Caco-2 (cell line): ENCODE results near the gene METTL16. TPM values are rescaled to one million over a fixed set of nuclear protein-coding genes. Genes with fewer than 3 reads are reported as not detected.

Experiments used
- BruUV-seq: library from RNA; stranded (reverse); fragments of 400-500 nt; replicated peaks from 2 replicates; lab custom pipeline; 2021; lab: Mats Ljungman, UMichigan
- CTCF ChIA-PET: fragments of 300-600 bp; sonication (Branson Sonifier 250); formaldehyde crosslinking; loops from one replicate; lab custom pipeline; 2022; ENCODE audit warnings: antibody characterized with exemption; lab: Charles Lee
- POLR2A ChIA-PET: fragments of 300-600 bp; sonication (Branson Sonifier 250); formaldehyde crosslinking; loops from one replicate; lab custom pipeline; 2022; ENCODE audit warnings: antibody characterized with exemption; lab: Charles Lee
- DNase-seq, 2 experiments: peaks; one replicate each; pipeline versions ENCODE4 v3.0.0 to v3.0.0-alpha.2; 2020 to 2022
- H3K27me3 ChIP-seq: replicated peaks from 2 replicates; pipeline ENCODE4 v1.6.0; 2011; ENCODE audit warnings: low read length; ENCODE audit not compliant: control insufficient read depth, insufficient read depth
- H3K36me3 ChIP-seq: 2 replicates; pipeline ENCODE4 v1.5.1; 2011; ENCODE audit warnings: low read length; ENCODE audit not compliant: control insufficient read depth, insufficient read depth
- H3K4me1 ChIP-seq: fragments of 250-450 bp; sonication (Bioruptor Pico); 2 replicates; pipeline ENCODE4 v1.5.1; 2020; ENCODE audit warnings: mild to moderate bottlenecking
- H3K4me3 ChIP-seq: 2 replicates; pipeline ENCODE4 v1.5.1; 2011; ENCODE audit warnings: low read depth, mild to moderate bottlenecking, control low read depth, low read length
- H3K9me3 ChIP-seq: fragments of 250-450 bp; sonication (Bioruptor Pico); 2 replicates; pipeline ENCODE4 v1.5.1; 2020; ENCODE audit warnings: mild to moderate bottlenecking, moderate library complexity
- H3K27ac Mint-ChIP-seq: one replicate; pipeline ENCODE4 v1.8.0; 2022; ENCODE audit warnings: mixed read lengths; ENCODE audit not compliant: unreplicated experiment
- H3K27me3 Mint-ChIP-seq: one replicate; pipeline ENCODE4 v1.8.0; 2022; ENCODE audit warnings: mixed read lengths; ENCODE audit not compliant: insufficient read depth, unreplicated experiment
- H3K36me3 Mint-ChIP-seq: one replicate; pipeline ENCODE4 v1.8.0; 2022; ENCODE audit warnings: mild to moderate bottlenecking, mixed read lengths; ENCODE audit not compliant: insufficient read depth, unreplicated experiment
- H3K4me1 Mint-ChIP-seq: one replicate; pipeline ENCODE4 v1.8.0; 2022; ENCODE audit warnings: low read depth, mixed read lengths; ENCODE audit not compliant: unreplicated experiment
- H3K4me3 Mint-ChIP-seq: one replicate; pipeline ENCODE4 v1.8.0; 2022; ENCODE audit warnings: mild to moderate bottlenecking, moderate library complexity, mixed read lengths; ENCODE audit not compliant: unreplicated experiment
- H3K9me3 Mint-ChIP-seq: one replicate; pipeline ENCODE4 v1.8.0; 2022; ENCODE audit warnings: mixed read lengths; ENCODE audit not compliant: unreplicated experiment
- CTCF ChIP-seq, 2 experiments: fragments of 200-600 bp in 1 of 2; IDR thresholded peaks; 1 replicate in 1 of 2; 2 replicates in 1 of 2; pipeline versions ENCODE4 v1.5.1 to v1.8.0; 2011 to 2022; ENCODE audit warnings: antibody characterized with exemption in 1 of 2, control low read depth in 1 of 2, inconsistent platforms in 1 of 2, low read depth in 1 of 2, low read length in 1 of 2, mild to moderate bottlenecking in 1 of 2, moderate library complexity in 1 of 2; ENCODE audit not compliant: insufficient read depth in 1 of 2, severe bottlenecking in 1 of 2, unreplicated experiment in 1 of 2
- intact Hi-C: fragments of 100-400 bp; cut with micrococcal nuclease; formaldehyde crosslinking; loops from one replicate; pipeline ENCODE4 v1.10.0; 2022; ENCODE audit not compliant: unreplicated experiment
- total RNA-seq: library from RNA; stranded (reverse); gene quantifications from 2 replicates; pipeline ENCODE4 v1.2.3, GENCODE V29; 2022

Gene METTL16
- total RNA-seq, 1 experiment from 2014 or later: 50.4 TPM

DNA sequence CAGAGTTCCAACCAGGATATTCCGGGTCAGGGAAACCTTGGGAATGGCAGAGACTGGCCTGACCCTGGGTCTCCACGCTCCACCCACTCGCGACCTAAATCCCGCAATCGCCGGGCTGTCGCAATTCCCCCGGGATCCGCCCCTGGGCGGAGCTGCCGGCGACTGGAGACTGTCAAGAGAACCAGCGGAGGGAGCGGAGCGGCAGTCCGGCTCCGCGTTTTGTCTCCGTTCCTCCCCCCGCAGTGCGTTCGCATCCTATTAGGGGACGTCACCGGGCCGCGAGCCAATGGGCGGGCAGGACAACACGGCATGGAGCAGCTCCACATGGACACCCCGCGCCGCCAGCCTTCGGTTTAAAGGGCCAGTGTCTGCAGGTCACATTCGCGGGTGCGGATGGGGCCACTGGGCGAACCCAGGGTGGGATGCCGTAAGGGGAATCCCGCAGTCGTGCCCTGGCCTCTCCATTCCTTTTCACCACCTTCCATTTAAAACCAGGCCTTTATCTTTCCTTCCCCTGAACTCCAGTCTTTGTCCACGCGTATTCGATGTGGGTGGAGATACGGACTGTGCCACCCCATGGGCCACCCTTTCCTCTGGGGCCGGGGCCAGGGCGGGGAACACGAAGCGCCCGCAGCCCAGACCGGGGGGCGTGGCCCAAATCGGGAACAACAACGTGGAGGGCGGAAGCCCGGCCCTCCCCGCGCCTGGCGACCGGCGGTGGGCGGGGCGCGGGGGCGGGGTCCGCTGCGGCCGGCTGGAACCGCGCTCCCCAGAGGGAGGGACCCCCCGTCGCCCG, 110.1 kb downstream of the METTL16 start:
- Mint-ChIP-seq H3K36me3 (peaks cover 71% of the 10 kb centered on the region), H3K9me3 (no peaks in the 10 kb centered on the region)
- CTCF ChIA-PET: interaction anchor here (1.1 to 3.4 kb wide), 4 partner anchors 9 to 49 kb away, joined by 4 to 20 read pairs (median 7); no protein-coding TSS in a partner anchor

GRCh38 chr17:2400877-2401425, 110.7 kb downstream of the METTL16 start, which contains the start of gene MNT:
TSS of gene MNT (minus strand) at chr17:2401060. CDS start at chr17:2400712, 348 bp downstream.
- Histone ChIP-seq H3K4me1 (peaks cover 27% of the 10 kb centered on the region), H3K36me3 (no peaks in the 10 kb centered on the region), H3K4me3 (peak within 1 kb of the TSS; percentile 97), H3K27me3 (no peaks in the 10 kb centered on the region), H3K9me3 (no peaks in the 10 kb centered on the region)
- no peaks in the 10 kb centered on the region for H3K27me3 Mint-ChIP-seq
- peak; percentile 96 to 97 for DNase-seq
- H3K4me1 Mint-ChIP-seq: peaks cover 31% of the 10 kb centered on the region
- H3K36me3 Mint-ChIP-seq: peaks cover 73% of the 10 kb centered on the region
- CTCF ChIA-PET: interaction anchor here (1.0 to 3.4 kb wide), 5 partner anchors 8 to 48 kb away, joined by 4 to 20 read pairs (median 7); no protein-coding TSS in a partner anchor
- no TSS peak for BruUV-seq
- intact Hi-C loops: loop anchor here (1.0 to 2.0 kb wide), 3 partner anchors 9 to 19 kb away; no protein-coding TSS in a partner anchor
- peak within 1 kb of the TSS; percentile 86 for H3K4me3 Mint-ChIP-seq
- H3K27ac Mint-ChIP-seq: peak within 1 kb of the TSS; percentile 93
- no peaks in the 10 kb centered on the region for H3K9me3 Mint-ChIP-seq
- POLR2A ChIA-PET: interaction anchor here (1.0 to 1.1 kb wide), 3 partner anchors 8 to 310 kb away, joined by 3 to 10 read pairs (median 3); partner anchors contain the start of genes SMG6 and SRR
- no peak for TF ChIP-seq CTCF (IDR thresholded peaks at IDR 0.05; ENCODE audit: insufficient read depth in 1 of 2, low read depth in 1 of 2, low read length in 1 of 2, severe bottlenecking in 1 of 2, unreplicated experiment in 1 of 2)

More for the DNA sequence above, 110.1 kb downstream of the METTL16 start:
- intact Hi-C loops: loop anchor here (1.0 to 2.0 kb wide), 3 partner anchors 9 to 19 kb away; no protein-coding TSS in a partner anchor
- Mint-ChIP-seq H3K27me3 (no peaks in the 10 kb centered on the region), H3K27ac (peak overlapping the region; percentile 93), H3K4me3 (peak overlapping the region; percentile 86), H3K4me1 (peaks cover 27% of the 10 kb centered on the region)
- BruUV-seq: no TSS peak
- POLR2A ChIA-PET: interaction anchor here (0.6 to 1.1 kb wide), 5 partner anchors 8 to 309 kb away, joined by 3 to 10 read pairs (median 5); partner anchors contain the start of genes SMG6 and SRR
- H3K4me3 ChIP-seq: peak overlapping the region; percentile 97
- H3K4me1 ChIP-seq: peaks cover 24% of the 10 kb centered on the region
- no peak for TF ChIP-seq CTCF (IDR thresholded peaks at IDR 0.05; ENCODE audit: insufficient read depth in 1 of 2, low read depth in 1 of 2, low read length in 1 of 2, severe bottlenecking in 1 of 2, unreplicated experiment in 1 of 2)
- no peaks in the 10 kb centered on the region for H3K27me3 ChIP-seq
- DNase-seq: peak; percentile 100
- H3K36me3 ChIP-seq: no peaks in the 10 kb centered on the region
- H3K9me3 ChIP-seq: no peaks in the 10 kb centered on the region

- CTCF ChIA-PET: interaction anchor here (1.0 to 1.4 kb wide), 2 partner anchors 18 to 48 kb away, joined by 4 read pairs; no protein-coding TSS in a partner anchor
- no peaks in the 10 kb centered on the region for H3K27me3 Mint-ChIP-seq
Measured at GRCh38 chr17:2400474-2400866, 111.2 kb downstream of the METTL16 start.

More at GRCh38 chr17:2400474-2400866, 111.2 kb downstream of the METTL16 start:
- DNase-seq: peak; percentile 65 to 70
- no peaks in the 10 kb centered on the region for H3K9me3 ChIP-seq
- no peak for TF ChIP-seq CTCF (IDR thresholded peaks at IDR 0.05; ENCODE audit: insufficient read depth in 1 of 2, low read depth in 1 of 2, low read length in 1 of 2, severe bottlenecking in 1 of 2, unreplicated experiment in 1 of 2)
- Mint-ChIP-seq H3K4me1 (peaks cover 31% of the 10 kb centered on the region), H3K27ac (peak overlapping the region; percentile 93), H3K9me3 (no peaks in the 10 kb centered on the region), H3K4me3 (peak overlapping the region; percentile 86), H3K36me3 (peaks cover 69% of the 10 kb centered on the region)
- TSS peak; percentile 42 for BruUV-seq
- no peaks in the 10 kb centered on the region for H3K36me3 ChIP-seq
- peak overlapping the region; percentile 97 for H3K4me3 ChIP-seq
- intact Hi-C loops: loop anchor here (2.0 kb wide), 1 partner anchor 16 kb away; no protein-coding TSS in a partner anchor
- peaks cover 32% of the 10 kb centered on the region for H3K4me1 ChIP-seq
- POLR2A ChIA-PET: interaction anchor here (1.1 to 2.1 kb wide), 3 partner anchors 15 to 62 kb away, joined by 6 to 11 read pairs (median 6); no protein-coding TSS in a partner anchor
- H3K27me3 ChIP-seq: no peaks in the 10 kb centered on the region
